Calu3 (cell line): ENCODE results near the gene MTFP1. TPM values are rescaled to one million over a fixed set of nuclear protein-coding genes. Genes with fewer than 3 reads are reported as not detected.

ENCODE experiments used
- Bru-seq: library from RNA; stranded (reverse); fragments of 400-500 nt; gene quantifications from one replicate; lab custom pipeline; 2021; lab: Mats Ljungman, UMichigan
- BruChase-seq, 2 experiments: library from RNA; stranded (reverse); fragments of 400-500 nt; gene quantifications; one replicate each; lab custom pipeline; 2021; lab: Mats Ljungman, UMichigan
- BruUV-seq: library from RNA; stranded (reverse); fragments of 400-500 nt; replicated peaks from 2 replicates; lab custom pipeline; 2021; lab: Mats Ljungman, UMichigan
- CTCF ChIA-PET: fragments of 300-600 bp; sonication (Branson Sonifier 250); formaldehyde crosslinking; loops from one replicate; lab custom pipeline; 2022; ENCODE audit warnings: antibody characterized with exemption; lab: Charles Lee
- DNase-seq: peaks from one replicate; pipeline ENCODE4 v3.0.0; 2022
- H3K27ac Mint-ChIP-seq: one replicate; pipeline ENCODE4 v1.8.0; 2022; ENCODE audit warnings: mixed read lengths; ENCODE audit not compliant: unreplicated experiment
- H3K27me3 Mint-ChIP-seq: one replicate; pipeline ENCODE4 v1.8.0; 2022; ENCODE audit warnings: mixed read lengths; ENCODE audit not compliant: unreplicated experiment
- H3K36me3 Mint-ChIP-seq: one replicate; pipeline ENCODE4 v1.8.0; 2022; ENCODE audit warnings: mild to moderate bottlenecking, moderate library complexity, mixed read lengths; ENCODE audit not compliant: insufficient read depth, unreplicated experiment
- H3K4me1 Mint-ChIP-seq: one replicate; pipeline ENCODE4 v1.8.0; 2022; ENCODE audit warnings: mild to moderate bottlenecking, low read depth, mixed read lengths; ENCODE audit not compliant: unreplicated experiment
- H3K4me3 Mint-ChIP-seq: one replicate; pipeline ENCODE4 v1.8.0; 2022; ENCODE audit warnings: mild to moderate bottlenecking, low read depth, moderate library complexity, mixed read lengths; ENCODE audit not compliant: unreplicated experiment
- H3K9me3 Mint-ChIP-seq: one replicate; pipeline ENCODE4 v1.8.0; 2022; ENCODE audit warnings: low read depth, mixed read lengths; ENCODE audit not compliant: unreplicated experiment
- intact Hi-C: fragments of 100-400 bp; cut with micrococcal nuclease; formaldehyde crosslinking; loops from one replicate; pipeline ENCODE4 v1.10.0; 2022; ENCODE audit not compliant: unreplicated experiment
- long read RNA-seq: library from polyadenylated mRNA; stranded (forward); transcript quantifications from one replicate; pipeline ENCODE4 v2.0.0, GENCODE V29; 2022
- total RNA-seq: library from RNA; stranded (reverse); gene quantifications from 2 replicates; pipeline ENCODE4 v1.2.3, GENCODE V29; 2022
- TF ChIP-seq, protein P1 (sequence below): fragments of 200-600 bp; IDR thresholded peaks from one replicate; pipeline ENCODE4 v1.8.0; 2022; ENCODE audit warnings: antibody characterized with exemption; ENCODE audit not compliant: unreplicated experiment

The MTFP1 gene, protein sequence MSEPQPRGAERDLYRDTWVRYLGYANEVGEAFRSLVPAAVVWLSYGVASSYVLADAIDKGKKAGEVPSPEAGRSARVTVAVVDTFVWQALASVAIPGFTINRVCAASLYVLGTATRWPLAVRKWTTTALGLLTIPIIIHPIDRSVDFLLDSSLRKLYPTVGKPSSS
- total RNA-seq (30.5 and 33.6 TPM in 2 replicates), Bru-seq, nascent RNA (percentile 51 among the genes with signal in this experiment), BruChase-seq, experiment 1, labeled RNA remaining after a 6-hour chase (percentile 81 among the genes with signal in this experiment), BruChase-seq, experiment 2, labeled RNA remaining after a 2-hour chase (percentile 72 among the genes with signal in this experiment)
- long read RNA-seq, transcript MTFP1-201 (4 exons, 1,370 nt): major isoform, 64 of 87 reads
- long read RNA-seq, transcript MTFP1-204 (4 exons, 759 nt): minor isoform, 7 of 87 reads
- long read RNA-seq, partial matches to known transcripts: 2 of 87 reads
- long read RNA-seq, other reads (novel, unspliced or antisense): 8 of 87 reads

DNA sequence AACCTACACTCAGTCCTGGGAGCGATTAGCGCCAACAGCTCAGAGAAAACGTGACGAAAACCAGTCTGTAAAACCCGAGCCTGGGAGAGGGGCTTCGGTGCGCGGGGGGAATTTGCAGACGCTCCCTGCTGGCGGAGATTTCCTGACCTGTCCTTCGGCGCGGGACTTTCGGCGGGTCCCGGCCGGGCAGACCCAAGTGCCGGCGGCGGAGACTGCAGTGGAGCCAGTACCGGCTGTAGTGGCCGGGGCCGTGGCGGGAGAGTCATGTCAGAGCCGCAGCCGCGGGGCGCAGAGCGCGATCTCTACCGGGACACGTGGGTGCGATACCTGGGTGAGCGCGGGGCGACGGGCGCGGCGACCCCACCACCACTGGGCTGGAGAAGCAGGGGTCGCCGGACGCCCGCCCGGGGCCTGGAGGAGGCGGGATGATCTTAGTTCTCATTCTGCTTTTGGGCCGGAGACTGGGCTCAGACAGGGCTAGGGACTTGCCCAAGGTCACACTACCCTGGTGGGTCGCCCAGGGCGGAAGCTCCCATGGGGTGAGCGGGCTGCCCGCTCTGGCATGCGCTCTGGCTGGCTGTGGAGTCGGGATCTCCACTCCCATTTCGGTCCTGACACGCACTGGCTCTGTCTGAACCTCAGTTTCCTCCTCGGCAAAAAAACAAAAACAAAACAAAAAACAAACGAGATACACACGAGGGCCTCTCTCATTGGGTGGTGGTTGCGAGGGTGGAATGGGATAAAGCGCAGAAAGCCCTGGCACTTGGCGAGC lies at the start of gene MTFP1:
MTFP1 (plus strand) TSS at position 153 of the 772 bp plus-strand sequence; CDS start at position 265, 112 bp downstream.
- no peaks in the 10 kb centered on the region for H3K9me3 Mint-ChIP-seq
- H3K4me3 Mint-ChIP-seq: peak within 1 kb of the TSS; percentile 95
- intact Hi-C loops: no loop called here
- peaks cover 40% of the 10 kb centered on the region for H3K4me1 Mint-ChIP-seq
- peaks cover 68% of the 10 kb centered on the region for H3K36me3 Mint-ChIP-seq
- peak within 1 kb of the TSS; percentile 87 for H3K27ac Mint-ChIP-seq
- CTCF ChIA-PET: interaction anchor here (0.7 to 1.8 kb wide), 8 partner anchors 12 to 138 kb away, joined by 3 to 8 read pairs (median 4); partner anchors contain the start of genes RNF215 and SEC14L2
- no peaks in the 10 kb centered on the region for H3K27me3 Mint-ChIP-seq
- TF ChIP-seq, protein P1, sequence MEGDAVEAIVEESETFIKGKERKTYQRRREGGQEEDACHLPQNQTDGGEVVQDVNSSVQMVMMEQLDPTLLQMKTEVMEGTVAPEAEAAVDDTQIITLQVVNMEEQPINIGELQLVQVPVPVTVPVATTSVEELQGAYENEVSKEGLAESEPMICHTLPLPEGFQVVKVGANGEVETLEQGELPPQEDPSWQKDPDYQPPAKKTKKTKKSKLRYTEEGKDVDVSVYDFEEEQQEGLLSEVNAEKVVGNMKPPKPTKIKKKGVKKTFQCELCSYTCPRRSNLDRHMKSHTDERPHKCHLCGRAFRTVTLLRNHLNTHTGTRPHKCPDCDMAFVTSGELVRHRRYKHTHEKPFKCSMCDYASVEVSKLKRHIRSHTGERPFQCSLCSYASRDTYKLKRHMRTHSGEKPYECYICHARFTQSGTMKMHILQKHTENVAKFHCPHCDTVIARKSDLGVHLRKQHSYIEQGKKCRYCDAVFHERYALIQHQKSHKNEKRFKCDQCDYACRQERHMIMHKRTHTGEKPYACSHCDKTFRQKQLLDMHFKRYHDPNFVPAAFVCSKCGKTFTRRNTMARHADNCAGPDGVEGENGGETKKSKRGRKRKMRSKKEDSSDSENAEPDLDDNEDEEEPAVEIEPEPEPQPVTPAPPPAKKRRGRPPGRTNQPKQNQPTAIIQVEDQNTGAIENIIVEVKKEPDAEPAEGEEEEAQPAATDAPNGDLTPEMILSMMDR: no peak
- DNase-seq: peak; percentile 66
- BruUV-seq: TSS peak; percentile 3

DNA sequence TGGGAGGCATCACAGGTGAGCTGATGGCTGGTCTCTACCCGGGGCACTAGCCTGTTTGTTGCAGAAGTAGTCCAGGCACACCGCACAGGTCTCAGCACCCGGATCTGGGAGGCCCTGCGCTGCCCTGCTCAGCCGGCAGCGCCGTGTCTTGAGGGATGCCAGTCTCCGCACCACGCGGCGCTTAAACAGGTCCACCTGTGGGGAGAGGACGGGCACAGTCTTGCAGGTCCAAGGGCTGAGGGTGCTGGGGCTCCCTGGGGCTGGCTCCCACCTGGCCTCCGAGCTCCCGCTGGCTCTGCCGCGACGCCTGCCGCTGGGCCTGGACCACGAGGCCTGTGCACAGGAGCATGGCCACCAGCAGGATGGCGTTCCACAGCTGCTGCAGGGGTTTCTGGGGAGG lies 45.6 kb upstream of the MTFP1 start:
- Mint-ChIP-seq H3K36me3 (peaks cover 32% of the 10 kb centered on the region), H3K4me3 (no peak overlapping the region), H3K27me3 (no peaks in the 10 kb centered on the region), H3K27ac (no peak overlapping the region), H3K9me3 (no peaks in the 10 kb centered on the region), H3K4me1 (no peaks in the 10 kb centered on the region)
- TF ChIP-seq, protein P1: no peak
- CTCF ChIA-PET: no interaction called here
- intact Hi-C loops: no loop called here
- DNase-seq: no peak
- BruUV-seq: no TSS peak

DNA sequence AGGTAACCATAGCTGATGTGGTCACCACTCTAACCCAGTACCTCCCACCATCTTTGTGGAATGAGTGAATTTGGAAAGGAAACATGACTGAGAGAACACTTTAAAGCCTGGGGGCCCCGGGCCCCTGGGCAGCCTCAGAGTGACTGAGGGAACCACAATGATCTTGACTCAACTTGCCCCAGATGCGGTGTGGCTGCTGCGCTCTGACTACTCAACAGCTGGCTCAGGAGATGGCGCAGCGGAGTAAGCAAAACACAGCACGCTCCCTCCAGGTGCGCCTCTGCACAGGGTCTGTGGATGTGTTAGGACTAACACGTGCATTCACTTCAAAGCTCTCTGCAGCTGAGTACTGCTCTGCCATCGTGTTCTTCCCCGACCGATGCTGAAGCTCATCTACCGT lies 44.3 kb upstream of the MTFP1 start:
- TF ChIP-seq, protein P1: no peak
- Mint-ChIP-seq H3K27me3 (no peaks in the 10 kb centered on the region), H3K4me1 (peaks cover 4% of the 10 kb centered on the region), H3K36me3 (peaks cover 35% of the 10 kb centered on the region), H3K27ac (no peak overlapping the region), H3K9me3 (no peaks in the 10 kb centered on the region), H3K4me3 (no peak overlapping the region)
- CTCF ChIA-PET: no interaction called here
- BruUV-seq: no TSS peak
- no peak for DNase-seq
- intact Hi-C loops: no loop called here

DNA sequence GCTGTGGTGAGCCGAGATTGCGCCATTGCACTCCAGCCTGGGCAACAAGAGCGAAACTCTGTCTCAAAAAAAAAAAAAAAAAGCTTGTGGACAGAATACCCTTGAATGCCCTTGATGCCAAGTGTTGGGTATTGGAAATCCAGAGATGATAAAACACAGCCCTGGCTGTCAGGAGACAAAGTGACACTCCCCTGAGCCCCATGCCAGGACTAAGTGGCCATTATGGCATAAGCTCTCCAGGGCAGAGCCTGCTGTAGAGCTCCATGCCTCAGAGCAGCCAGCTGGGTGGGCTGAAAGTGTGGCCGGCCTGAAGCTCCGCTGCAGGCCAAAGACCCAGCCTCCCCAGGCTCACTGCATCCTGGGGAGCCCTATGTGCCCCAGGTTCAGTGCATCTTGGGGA lies 43.2 kb upstream of the MTFP1 start:
- CTCF ChIA-PET: interaction anchor here (0.7 kb wide), 1 partner anchor 55 kb away, joined by 3 read pairs; the partner anchor contains the start of gene TBC1D10A
- TF ChIP-seq, protein P1: no peak
- Mint-ChIP-seq H3K36me3 (peaks cover 35% of the 10 kb centered on the region), H3K4me3 (no peak overlapping the region), H3K9me3 (no peaks in the 10 kb centered on the region), H3K27me3 (no peaks in the 10 kb centered on the region), H3K4me1 (peaks cover 9% of the 10 kb centered on the region), H3K27ac (no peak overlapping the region)
- DNase-seq: no peak
- intact Hi-C loops: no loop called here
- no TSS peak for BruUV-seq
